ENCODE measurements around the gene NLK.
A peak's percentile ranks its signal among the peaks of the same experiment; 100 is the strongest.
"Not testable (repeated sequence)": the region's sequence is repeated elsewhere in the genome, so short reads cannot be mapped to it uniquely, and the experiment has no call there.

Gene NLK

GRCh38 chr17:28042657-28042720 lies at the start of gene NLK:
Gene NLK, plus strand, starts transcription at chr17:28042677. Its CDS starts 197 bp downstream, at chr17:28042874.
- H3K36me3 Mint-ChIP-seq (ENCODE audit: low read depth), result peaks cover 19% of the 10 kb centered on the region
- H3K27ac Mint-ChIP-seq, result peak within 1 kb of the TSS; percentile 85
- peaks cover 5% of the 10 kb centered on the region for H3K27me3 Mint-ChIP-seq (ENCODE audit: low read depth)
- H3K4me1 Mint-ChIP-seq (ENCODE audit: low read depth), result peaks cover 50% of the 10 kb centered on the region
- no peaks in the 10 kb centered on the region for H3K9me3 Mint-ChIP-seq
- H3K4me3 Mint-ChIP-seq, result peak within 1 kb of the TSS; percentile 86

GRCh38 chr17:27993161-27993695 lies 49.2 kb upstream of the NLK start:
- H3K27me3 Mint-ChIP-seq (ENCODE audit: low read depth), result peaks cover 10% of the 10 kb centered on the region

GRCh38 chr17:27993723-27994310 lies 48.7 kb upstream of the NLK start:
- H3K4me3 Mint-ChIP-seq, result no peak overlapping the region

More at GRCh38 chr17:27993161-27993695, 49.2 kb upstream of the NLK start:
- H3K9me3 Mint-ChIP-seq, result no peaks in the 10 kb centered on the region
- H3K4me1 Mint-ChIP-seq (ENCODE audit: low read depth), result no peaks in the 10 kb centered on the region
- no peak overlapping the region for H3K27ac Mint-ChIP-seq
- no peak overlapping the region for H3K4me3 Mint-ChIP-seq
- H3K36me3 Mint-ChIP-seq (ENCODE audit: low read depth), result no peaks in the 10 kb centered on the region

GRCh38 chr17:27994586-27994985 lies 47.9 kb upstream of the NLK start:
- no peak overlapping the region for H3K4me3 Mint-ChIP-seq
- no peaks in the 10 kb centered on the region for H3K4me1 Mint-ChIP-seq (ENCODE audit: low read depth)
- H3K9me3 Mint-ChIP-seq, result no peaks in the 10 kb centered on the region
- no peaks in the 10 kb centered on the region for H3K36me3 Mint-ChIP-seq (ENCODE audit: low read depth)
- H3K27me3 Mint-ChIP-seq (ENCODE audit: low read depth), result peaks cover 10% of the 10 kb centered on the region
- no peak overlapping the region for H3K27ac Mint-ChIP-seq

More at GRCh38 chr17:27993723-27994310, 48.7 kb upstream of the NLK start:
- Mint-ChIP-seq H3K36me3 (ENCODE audit: low read depth) (no peaks in the 10 kb centered on the region), H3K27ac (no peak overlapping the region), H3K27me3 (ENCODE audit: low read depth) (peaks cover 10% of the 10 kb centered on the region), H3K9me3 (no peaks in the 10 kb centered on the region), H3K4me1 (ENCODE audit: low read depth) (no peaks in the 10 kb centered on the region)

- no peaks in the 10 kb centered on the region for H3K36me3 Mint-ChIP-seq (ENCODE audit: low read depth)
- no peaks in the 10 kb centered on the region for H3K4me1 Mint-ChIP-seq (ENCODE audit: low read depth)
- no peak overlapping the region for H3K4me3 Mint-ChIP-seq
- H3K27me3 Mint-ChIP-seq (ENCODE audit: low read depth), result peaks cover 13% of the 10 kb centered on the region
- no peaks in the 10 kb centered on the region for H3K9me3 Mint-ChIP-seq
- H3K27ac Mint-ChIP-seq, result no peak overlapping the region
These were observed 46.9 kb upstream of the NLK start for GRCh38 chr17:27995554-27995953.

- Mint-ChIP-seq H3K4me1 (ENCODE audit: low read depth) (no peaks in the 10 kb centered on the region), H3K4me3 (no peak overlapping the region), H3K27me3 (ENCODE audit: low read depth) (peaks cover 17% of the 10 kb centered on the region), H3K36me3 (ENCODE audit: low read depth) (no peaks in the 10 kb centered on the region), H3K9me3 (no peaks in the 10 kb centered on the region), H3K27ac (no peak overlapping the region)
These were observed 46.1 kb upstream of the NLK start for GRCh38 chr17:27996202-27997043.

- no peaks in the 10 kb centered on the region for H3K36me3 Mint-ChIP-seq (ENCODE audit: low read depth)
- H3K4me1 Mint-ChIP-seq (ENCODE audit: low read depth), result no peaks in the 10 kb centered on the region
- H3K27me3 Mint-ChIP-seq (ENCODE audit: low read depth), result peaks cover 17% of the 10 kb centered on the region
- H3K27ac Mint-ChIP-seq, result no peak overlapping the region
- H3K9me3 Mint-ChIP-seq, result no peaks in the 10 kb centered on the region
- no peak overlapping the region for H3K4me3 Mint-ChIP-seq
These were observed 45.5 kb upstream of the NLK start for GRCh38 chr17:27997044-27997401.

GRCh38 chr17:27997522-27997921 lies 45.0 kb upstream of the NLK start:
- H3K9me3 Mint-ChIP-seq, result no peaks in the 10 kb centered on the region
- no peaks in the 10 kb centered on the region for H3K4me1 Mint-ChIP-seq (ENCODE audit: low read depth)
- peaks cover 17% of the 10 kb centered on the region for H3K27me3 Mint-ChIP-seq (ENCODE audit: low read depth)
- H3K36me3 Mint-ChIP-seq (ENCODE audit: low read depth), result no peaks in the 10 kb centered on the region
- H3K27ac Mint-ChIP-seq, result no peak overlapping the region
- H3K4me3 Mint-ChIP-seq, result no peak overlapping the region

GRCh38 chr17:28001149-28001548 lies 41.3 kb upstream of the NLK start:
- no peaks in the 10 kb centered on the region for H3K9me3 Mint-ChIP-seq
- H3K36me3 Mint-ChIP-seq (ENCODE audit: low read depth), result no peaks in the 10 kb centered on the region
- H3K4me1 Mint-ChIP-seq (ENCODE audit: low read depth), result no peaks in the 10 kb centered on the region
- H3K4me3 Mint-ChIP-seq, result no peak overlapping the region
- no peak overlapping the region for H3K27ac Mint-ChIP-seq
- peaks cover 8% of the 10 kb centered on the region for H3K27me3 Mint-ChIP-seq (ENCODE audit: low read depth)

GRCh38 chr17:28004344-28004743 lies 38.1 kb upstream of the NLK start:
- Mint-ChIP-seq H3K4me3 (no peak overlapping the region), H3K27ac (no peak overlapping the region), H3K27me3 (ENCODE audit: low read depth) (peaks cover 8% of the 10 kb centered on the region), H3K9me3 (no peaks in the 10 kb centered on the region), H3K4me1 (ENCODE audit: low read depth) (no peaks in the 10 kb centered on the region), H3K36me3 (ENCODE audit: low read depth) (no peaks in the 10 kb centered on the region)

- not testable (repeated sequence) for H3K4me1 Mint-ChIP-seq (ENCODE audit: low read depth); H3K27ac Mint-ChIP-seq
These were observed 34.6 kb upstream of the NLK start for GRCh38 chr17:28007925-28008324.

GRCh38 chr17:28008513-28008912 lies 34.0 kb upstream of the NLK start:
- Mint-ChIP-seq H3K27ac (no peak overlapping the region), H3K4me1 (ENCODE audit: low read depth) (no peaks in the 10 kb centered on the region), H3K9me3 (no peaks in the 10 kb centered on the region), H3K36me3 (ENCODE audit: low read depth) (no peaks in the 10 kb centered on the region), H3K4me3 (no peak overlapping the region), H3K27me3 (ENCODE audit: low read depth) (peaks cover 15% of the 10 kb centered on the region)

More at GRCh38 chr17:28007925-28008324, 34.6 kb upstream of the NLK start:
- H3K4me3 Mint-ChIP-seq; H3K9me3 Mint-ChIP-seq; H3K36me3 Mint-ChIP-seq (ENCODE audit: low read depth): not testable (repeated sequence)
- peaks cover 15% of the 10 kb centered on the region for H3K27me3 Mint-ChIP-seq (ENCODE audit: low read depth)

GRCh38 chr17:28010406-28010805 lies 32.1 kb upstream of the NLK start:
- H3K27me3 Mint-ChIP-seq (ENCODE audit: low read depth), result peaks cover 19% of the 10 kb centered on the region

GRCh38 chr17:28018439-28019070 lies 23.9 kb upstream of the NLK start:
- H3K4me3 Mint-ChIP-seq, result no peak overlapping the region
- H3K9me3 Mint-ChIP-seq, result no peaks in the 10 kb centered on the region
- peaks cover 15% of the 10 kb centered on the region for H3K27me3 Mint-ChIP-seq (ENCODE audit: low read depth)
- no peaks in the 10 kb centered on the region for H3K4me1 Mint-ChIP-seq (ENCODE audit: low read depth)
- no peaks in the 10 kb centered on the region for H3K36me3 Mint-ChIP-seq (ENCODE audit: low read depth)
- H3K27ac Mint-ChIP-seq, result no peak overlapping the region

More at GRCh38 chr17:28010406-28010805, 32.1 kb upstream of the NLK start:
- H3K4me1 Mint-ChIP-seq (ENCODE audit: low read depth), result no peaks in the 10 kb centered on the region
- H3K4me3 Mint-ChIP-seq, result no peak overlapping the region
- H3K36me3 Mint-ChIP-seq (ENCODE audit: low read depth), result no peaks in the 10 kb centered on the region
- no peaks in the 10 kb centered on the region for H3K9me3 Mint-ChIP-seq
- H3K27ac Mint-ChIP-seq, result no peak overlapping the region

- Mint-ChIP-seq H3K27ac (no peak overlapping the region), H3K27me3 (ENCODE audit: low read depth) (peaks cover 10% of the 10 kb centered on the region), H3K4me1 (ENCODE audit: low read depth) (no peaks in the 10 kb centered on the region), H3K9me3 (no peaks in the 10 kb centered on the region), H3K36me3 (ENCODE audit: low read depth) (no peaks in the 10 kb centered on the region), H3K4me3 (no peak overlapping the region)
These were observed 22.0 kb upstream of the NLK start for GRCh38 chr17:28020515-28020914.
